GM18909 (cell line): Measurements from ENCODE around the gene CSAD.
"Not testable (repeated sequence)": the region's sequence is repeated elsewhere in the genome, so short reads cannot be mapped to it uniquely, and the experiment has no call there.

Experiments
- ATAC-seq: cut with Tn5 transposase; IDR thresholded peaks from one replicate; pipeline ENCODE4 v1.9.1; 2021; ENCODE audit warnings: mild to moderate bottlenecking; ENCODE audit not compliant: unreplicated experiment, poor library complexity

The CSAD gene

DNA sequence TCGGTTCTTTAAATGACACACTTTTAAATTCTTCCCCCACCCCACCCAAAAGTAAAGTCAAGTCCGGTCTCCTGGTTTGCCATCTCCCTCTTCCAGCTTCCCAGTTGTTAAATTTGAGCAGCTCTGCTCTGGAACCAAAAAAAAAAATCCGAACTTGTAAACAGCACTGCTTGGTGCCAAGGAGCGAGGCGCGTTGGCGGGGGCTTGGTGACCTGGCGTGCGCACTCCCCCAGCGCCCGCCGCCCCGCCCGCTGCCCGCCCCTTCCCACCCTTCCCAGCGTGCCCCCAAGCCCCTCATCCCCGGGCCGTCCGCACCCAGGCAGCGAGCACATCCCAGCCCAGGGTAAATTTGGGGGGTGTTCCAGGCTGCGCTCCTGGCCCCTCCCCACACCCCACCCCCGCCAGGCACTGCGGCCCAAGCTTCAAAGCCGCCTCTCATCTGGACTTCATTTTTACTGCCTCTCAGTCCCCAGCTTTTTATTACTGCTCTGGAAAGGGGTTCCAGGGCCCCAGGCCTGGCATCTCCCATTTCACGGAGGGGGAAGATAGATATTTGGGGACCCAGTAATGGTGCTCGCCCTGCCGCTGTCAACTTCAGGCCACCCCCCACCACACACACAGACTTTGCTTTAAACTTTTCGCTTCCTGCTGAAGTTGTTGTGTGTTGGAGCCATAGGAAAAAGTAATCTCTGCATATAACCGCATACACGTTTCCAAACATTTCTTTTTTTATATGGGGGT, 38.0 kb upstream of the CSAD start:
- no peak for ATAC-seq

GRCh38 chr12:53217931-53218307, 37.2 kb upstream of the CSAD start:
- no peak for ATAC-seq

DNA sequence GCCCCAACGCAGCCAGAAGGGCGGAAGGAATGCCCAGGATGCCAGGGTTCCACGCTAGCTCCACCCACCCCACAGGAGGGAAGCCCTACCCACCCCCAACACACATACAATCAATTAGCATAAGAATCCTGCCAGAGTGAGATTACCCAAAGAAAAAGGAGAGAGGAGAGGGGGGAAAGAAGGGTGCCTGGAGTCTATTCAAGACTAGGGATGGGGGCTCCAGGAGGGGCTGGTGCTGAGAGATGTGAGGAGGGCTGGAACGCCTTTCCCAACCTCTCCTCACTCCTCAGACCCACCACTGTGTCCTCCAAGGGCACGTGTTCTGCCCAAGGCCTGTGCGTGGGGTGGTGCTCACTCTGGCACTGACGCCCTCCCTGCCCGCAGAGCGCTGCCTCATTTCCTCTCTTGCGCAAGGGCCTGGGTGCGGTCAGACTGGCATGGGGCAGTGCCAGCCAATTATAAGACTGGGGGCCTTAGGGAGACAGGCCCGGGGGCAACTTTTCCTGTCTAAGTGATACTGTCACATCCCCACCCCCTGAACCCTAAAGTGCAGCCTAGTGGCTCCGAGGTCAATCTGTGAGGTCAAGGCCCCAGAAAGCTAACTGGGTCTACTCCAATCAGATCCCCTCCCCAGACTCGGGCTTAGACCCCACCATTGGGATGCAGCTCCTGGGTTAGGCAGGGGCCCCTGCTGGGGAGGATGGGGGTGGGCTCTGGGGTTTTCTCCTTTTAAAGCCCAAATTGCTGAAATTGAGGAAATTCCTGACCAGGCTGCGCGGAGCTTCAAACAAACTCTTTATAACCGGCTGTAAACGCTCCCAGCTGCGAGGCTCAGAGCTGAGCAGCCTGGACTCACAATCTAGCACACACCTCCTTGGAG, 36.6 kb upstream of the CSAD start:
- no peak for ATAC-seq

DNA sequence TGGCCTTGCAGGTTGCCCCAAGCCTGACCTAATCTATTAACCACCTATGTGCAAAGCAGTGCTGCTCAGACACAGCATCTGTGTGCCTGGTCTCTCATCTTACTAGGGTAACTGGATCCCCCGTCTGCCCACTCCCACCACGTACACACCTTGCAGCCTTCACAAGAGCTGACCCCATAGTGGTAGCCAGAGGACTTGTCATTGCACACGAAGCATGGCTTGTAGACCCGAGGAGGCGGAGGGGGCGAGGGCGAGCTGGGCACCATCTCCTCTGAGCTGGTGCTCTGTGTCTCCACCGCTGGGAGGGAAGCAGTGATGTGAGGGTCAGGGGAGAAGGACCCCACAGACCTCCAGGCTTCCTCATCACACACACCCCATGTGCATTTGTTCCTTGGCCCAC, 34.8 kb upstream of the CSAD start:
- no peak for ATAC-seq

DNA sequence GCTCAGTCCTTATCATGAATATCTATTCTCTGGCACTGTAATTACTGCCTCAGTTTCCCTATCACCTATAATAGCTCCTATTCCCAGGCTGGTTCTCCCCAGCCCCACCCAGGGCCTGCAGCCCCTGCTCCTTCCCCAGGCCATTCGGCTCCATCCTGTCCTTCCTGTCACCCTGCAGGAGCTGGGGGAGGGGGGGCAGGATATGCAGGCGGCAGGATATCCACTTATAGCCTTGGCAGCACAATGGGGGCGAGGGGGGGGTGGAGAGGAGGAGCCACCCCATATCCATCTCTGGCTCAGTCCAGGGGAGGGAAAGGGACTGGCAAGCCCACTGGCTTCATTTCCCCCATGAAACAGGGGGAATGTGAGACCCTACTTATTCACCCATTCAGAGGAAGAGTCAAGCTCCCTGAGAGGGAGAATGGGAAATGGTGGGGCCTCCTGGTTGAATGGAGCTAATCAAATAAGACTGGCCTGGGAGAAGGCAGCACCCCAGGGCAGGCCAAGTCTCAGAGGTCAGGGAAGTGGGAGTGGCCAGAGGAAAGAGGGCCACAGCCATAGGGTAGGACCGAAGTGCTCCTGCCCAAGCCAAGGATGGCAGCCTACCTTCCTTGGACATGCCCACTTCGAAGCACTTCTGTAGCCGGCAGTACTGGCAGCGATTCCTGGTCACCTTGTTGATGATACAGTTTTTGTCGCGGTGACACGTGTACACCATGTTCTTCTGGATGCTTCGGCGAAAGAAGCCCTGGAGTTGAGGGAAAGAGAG, 34.1 kb upstream of the CSAD start:
- ATAC-seq = no peak

GRCh38 chr12:53214221-53214620, 33.5 kb upstream of the CSAD start:
- no peak for ATAC-seq

GRCh38 chr12:53213348-53213747, 32.6 kb upstream of the CSAD start:
- no peak for ATAC-seq

DNA sequence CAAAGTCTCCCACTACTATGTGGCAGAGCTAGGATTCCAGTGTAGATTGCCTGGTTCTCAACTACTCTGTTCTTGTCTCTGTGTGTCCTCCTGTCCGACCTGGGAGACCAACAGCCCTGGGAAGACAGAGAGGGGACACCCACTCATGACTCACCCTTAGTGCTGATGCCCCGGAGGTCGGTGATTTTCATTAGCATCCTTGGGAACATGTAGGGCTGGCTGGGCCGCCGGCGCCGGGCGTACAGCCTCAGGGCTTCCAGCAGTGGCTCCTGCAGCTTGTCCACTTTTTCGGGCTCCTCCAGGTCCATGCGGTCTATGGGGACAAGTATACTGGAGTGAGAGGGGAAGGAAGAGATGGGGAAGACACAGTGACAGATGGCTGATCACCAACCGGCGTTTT, 32.2 kb upstream of the CSAD start:
- no peak for ATAC-seq

- no peak for ATAC-seq
Observed at GRCh38 chr12:53211476-53212381, 31.0 kb upstream of the CSAD start.

DNA sequence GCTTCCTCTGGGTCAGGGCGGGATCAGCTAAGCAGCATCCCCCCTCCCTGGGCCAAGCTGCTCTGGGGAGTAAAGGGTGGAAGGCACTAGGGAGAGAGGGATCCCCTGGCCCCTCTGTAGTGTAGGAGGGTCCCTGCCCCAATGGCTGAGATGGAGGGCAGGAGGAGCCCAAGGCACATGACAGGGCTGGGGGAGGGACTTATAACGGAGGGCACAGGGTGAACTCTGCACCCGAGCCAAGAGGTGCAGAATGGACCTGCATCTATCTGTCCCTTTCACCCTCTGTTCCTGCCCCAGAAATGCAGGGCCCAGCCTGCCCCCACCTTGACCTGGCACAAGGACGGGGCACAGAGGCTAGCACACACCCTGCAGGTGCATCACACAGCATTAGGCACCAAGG, 30.1 kb upstream of the CSAD start:
- ATAC-seq = no peak

- peak; percentile 34 for ATAC-seq
Observed at GRCh38 chr12:53208877-53209463, 28.2 kb upstream of the CSAD start.

DNA sequence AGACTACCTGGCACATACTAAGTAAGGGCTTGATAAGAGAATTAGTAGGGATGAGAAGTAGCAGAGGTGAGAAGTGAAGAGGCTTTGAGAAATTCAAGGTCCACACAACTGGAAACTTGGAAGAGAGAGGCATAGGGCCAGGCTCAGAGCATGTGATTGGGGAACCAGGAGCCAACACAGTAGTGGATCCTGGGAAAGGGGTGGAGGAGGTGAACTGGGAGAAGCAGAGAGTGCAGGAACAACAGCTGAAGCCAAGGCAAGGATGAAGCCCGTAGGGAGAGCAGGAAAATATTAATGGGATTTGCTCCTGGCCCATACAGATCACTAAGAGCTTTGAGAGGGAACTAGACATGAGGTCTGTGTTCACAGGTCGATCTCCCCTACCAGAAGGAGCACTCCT, 27.7 kb upstream of the CSAD start:
- no peak for ATAC-seq

- peak; percentile 51 for ATAC-seq
Observed at GRCh38 chr12:53207042-53207441, 26.3 kb upstream of the CSAD start, which contains the start of gene ITGB7. Gene ITGB7 (minus strand): TSS chr12:53207251. CDS start chr12:53200443, 6,808 bp downstream.

- ATAC-seq = peak; percentile 68
Observed at GRCh38 chr12:53205747-53206419, 25.2 kb upstream of the CSAD start.

DNA sequence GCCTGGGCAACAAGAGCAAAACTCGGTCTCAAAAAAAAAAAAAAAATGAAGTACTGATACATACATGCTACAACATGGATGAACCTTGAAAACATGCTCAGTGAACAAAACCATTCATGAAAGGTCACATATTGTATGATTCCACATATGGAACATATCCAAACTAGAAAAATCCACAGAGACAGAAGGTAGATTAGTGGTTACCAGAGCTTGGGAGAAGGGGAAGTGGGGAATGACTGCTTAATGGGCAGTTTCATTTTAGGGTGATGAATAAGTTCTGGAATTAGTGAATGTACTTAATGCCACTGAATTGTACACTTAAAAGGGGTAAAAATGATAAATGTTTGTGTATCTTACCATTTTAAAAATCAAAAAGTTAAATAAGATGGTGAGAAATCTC, 23.6 kb upstream of the CSAD start:
- no peak for ATAC-seq

GRCh38 chr12:53202316-53202715, 21.6 kb upstream of the CSAD start:
- ATAC-seq = not testable (repeated sequence)

DNA sequence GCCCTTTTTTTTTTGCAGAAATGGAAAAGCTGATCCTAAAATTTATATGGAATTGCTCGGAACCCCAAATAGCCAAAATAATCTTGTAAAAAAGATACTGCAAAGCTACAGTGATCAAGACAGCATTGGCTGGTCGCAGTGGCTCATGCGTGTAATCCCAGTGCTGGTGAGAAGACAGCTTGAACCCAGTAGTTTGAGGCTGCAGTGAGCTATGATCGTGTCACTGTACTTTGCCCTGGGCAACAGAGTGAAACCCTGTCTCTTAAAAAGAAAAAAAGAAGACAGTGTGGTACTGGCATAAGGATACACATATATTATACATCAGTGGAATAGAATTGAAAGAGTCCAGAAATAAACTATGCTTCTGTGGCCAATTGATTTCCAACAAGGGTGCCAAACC, 20.9 kb upstream of the CSAD start:
- ATAC-seq = no peak

DNA sequence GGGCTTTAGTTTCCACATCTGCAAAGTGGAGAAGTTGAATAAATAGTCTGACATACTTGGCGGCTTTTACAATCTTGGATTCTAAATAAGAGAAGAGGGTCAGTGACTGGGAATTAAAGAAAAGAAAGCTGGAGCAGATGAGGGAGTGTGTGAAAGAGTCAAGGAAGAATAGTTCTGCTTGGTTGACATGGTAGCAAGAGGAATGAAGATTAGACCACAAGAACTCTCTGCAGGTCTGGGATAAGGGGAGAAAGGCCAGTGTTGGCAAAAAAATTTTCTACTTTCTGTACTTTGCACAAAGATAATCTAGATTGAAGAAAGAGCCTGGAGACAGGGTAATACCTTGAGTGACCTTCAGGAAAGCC, 20.4 kb upstream of the CSAD start:
- ATAC-seq = no peak
